Stimulated activated CD4-positive, alpha-beta T cell treated with anti-CD3 and anti-CD28 coated beads, Interleukin-1b, Interleukin-23, amount 100 ng/mL, for 1 hour (primary cell): ENCODE measurements around the gene PODXL.
"Not testable (repeated sequence)": the region's sequence is repeated elsewhere in the genome, so short reads cannot be mapped to it uniquely, and the experiment has no call there.

ENCODE experiments used
- DNase-seq, 2 donors: peaks; one replicate each; pipeline ENCODE4 v3.0.0-alpha.2; 2020; ENCODE audit warnings: low read depth in 2 of 2

PODXL gene

DNA sequence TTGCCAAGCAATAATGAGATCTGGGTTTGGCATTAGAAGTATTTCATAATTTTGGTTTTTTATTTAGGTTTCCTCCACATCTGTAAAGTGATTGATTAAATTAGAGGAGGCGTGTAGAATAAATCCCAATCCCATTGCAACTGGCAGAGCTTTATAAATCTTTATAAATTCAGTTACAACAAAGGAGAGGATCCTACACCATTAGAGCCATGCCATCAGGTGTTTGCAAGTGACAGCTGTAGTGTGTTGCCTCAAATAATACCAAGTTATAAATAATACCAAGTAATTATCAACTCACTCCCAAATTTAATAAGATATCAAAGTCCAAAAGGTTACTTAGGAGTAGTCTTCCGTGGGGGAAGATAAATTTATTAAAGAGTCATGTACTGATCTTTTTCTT, 62.2 kb downstream of the PODXL start:
- no peak for DNase-seq

DNA sequence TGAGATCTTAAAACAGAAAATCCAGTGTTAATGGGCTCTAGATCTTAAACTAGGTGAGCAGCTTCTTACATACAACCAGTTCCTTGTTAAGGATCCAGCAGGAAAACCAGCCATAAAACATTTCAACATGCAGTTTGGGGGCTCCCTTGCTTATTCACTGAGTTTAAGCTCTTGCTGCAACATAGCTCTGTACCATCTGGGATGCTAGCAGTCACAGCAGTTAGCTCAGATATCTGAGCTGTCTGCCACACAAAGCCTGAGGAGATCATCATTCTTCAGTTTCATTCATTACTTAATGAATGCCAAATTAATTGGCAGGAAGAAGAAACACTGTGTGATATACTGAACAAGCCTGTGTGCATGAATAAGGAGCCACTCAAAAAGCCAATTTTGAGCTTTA, 62.8 kb downstream of the PODXL start:
- no peak for DNase-seq

DNA sequence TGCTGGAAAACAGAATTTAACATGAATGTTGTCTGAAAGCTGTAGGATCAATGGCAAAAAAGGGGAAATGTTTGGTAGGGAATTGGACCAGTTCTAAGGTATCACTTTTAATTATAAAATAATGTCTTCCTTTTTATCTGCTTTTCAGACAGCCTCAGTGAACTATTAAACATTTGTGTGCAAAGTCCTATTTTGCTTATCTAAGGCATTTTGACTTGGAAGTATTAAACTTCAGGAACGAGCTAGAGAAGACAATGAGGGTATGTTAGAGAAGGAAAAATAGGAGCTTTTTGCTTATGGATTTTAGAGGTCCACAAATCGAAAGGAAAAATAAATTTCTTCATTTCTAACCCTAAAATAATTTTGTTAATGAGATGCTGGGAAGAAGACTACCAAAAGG, 63.3 kb downstream of the PODXL start:
- no peak for DNase-seq

DNA sequence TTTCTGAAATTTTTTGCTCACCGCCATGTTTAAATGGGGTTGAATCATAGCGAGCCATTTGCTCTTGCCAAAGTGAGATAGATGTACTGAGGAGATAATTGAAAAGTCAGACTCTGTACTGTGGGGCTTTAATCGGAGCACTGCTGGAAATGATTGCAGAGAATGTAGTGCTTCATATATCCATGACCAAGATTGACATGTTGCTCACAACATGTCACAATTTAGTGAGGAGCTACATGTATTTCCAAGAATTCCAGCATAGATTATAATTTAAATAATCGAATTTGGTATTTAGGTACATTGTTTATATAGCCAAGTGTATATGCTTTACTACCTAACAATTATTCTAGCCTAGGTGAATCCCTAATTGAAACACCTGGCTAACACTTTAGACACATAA, 66.5 kb downstream of the PODXL start:
- no peak for DNase-seq

DNA sequence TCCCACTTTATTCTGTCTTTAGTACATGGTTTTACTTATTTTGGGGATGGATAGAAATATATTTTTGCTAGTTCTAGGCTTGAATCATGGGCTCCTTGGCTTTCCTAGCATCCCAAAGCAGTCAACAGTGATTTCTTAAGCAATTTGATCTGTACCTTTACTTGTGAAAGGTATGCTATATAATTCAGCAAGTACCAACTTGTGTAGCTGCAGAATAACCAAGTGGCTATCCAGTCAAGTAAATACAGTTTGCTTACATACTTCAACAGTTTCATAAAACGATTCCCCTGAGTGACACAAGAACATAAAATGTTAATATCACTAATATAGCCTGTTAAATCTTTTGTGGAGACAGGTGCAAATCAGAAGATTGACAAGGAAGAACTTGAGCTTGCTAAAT, 67.2 kb downstream of the PODXL start:
- DNase-seq = no peak

DNA sequence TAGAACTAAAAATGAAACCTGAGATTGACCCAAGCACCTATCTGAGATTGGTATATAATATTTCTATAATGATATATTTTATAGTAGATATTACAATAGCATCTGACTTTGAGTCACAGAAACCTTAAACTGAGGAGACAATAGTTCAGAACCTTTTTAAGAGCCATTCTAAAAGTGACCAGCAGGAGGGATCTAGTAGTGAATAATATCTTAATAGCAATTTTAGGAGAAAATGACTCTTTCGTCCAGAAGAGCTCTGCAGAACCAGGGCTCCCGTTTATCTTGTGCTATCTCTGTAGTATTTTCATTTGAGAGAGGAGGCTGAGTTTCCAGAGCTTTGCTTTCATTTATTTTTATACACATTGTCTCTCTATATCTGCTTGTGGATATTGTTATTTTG, 68.1 kb downstream of the PODXL start:
- no peak for DNase-seq

DNA sequence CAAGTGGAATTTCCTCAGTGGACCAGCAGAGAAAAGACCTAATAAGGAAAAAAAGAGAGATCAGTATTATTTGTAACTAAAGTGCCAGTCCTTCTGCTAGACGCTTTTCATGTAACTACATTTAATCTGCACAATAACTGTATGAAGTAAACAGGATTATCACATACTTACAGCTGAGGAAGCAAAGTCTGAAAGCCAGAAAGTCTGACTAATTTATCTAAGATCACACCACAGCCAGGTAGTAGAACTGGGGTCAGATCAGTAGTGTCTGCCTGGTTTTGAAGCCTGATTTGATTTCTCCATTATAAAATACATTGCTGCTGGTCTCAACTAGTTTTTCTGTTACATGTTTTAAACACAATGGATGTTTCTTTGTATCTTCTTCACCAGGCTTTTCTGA, 69.2 kb downstream of the PODXL start:
- no peak for DNase-seq

DNA sequence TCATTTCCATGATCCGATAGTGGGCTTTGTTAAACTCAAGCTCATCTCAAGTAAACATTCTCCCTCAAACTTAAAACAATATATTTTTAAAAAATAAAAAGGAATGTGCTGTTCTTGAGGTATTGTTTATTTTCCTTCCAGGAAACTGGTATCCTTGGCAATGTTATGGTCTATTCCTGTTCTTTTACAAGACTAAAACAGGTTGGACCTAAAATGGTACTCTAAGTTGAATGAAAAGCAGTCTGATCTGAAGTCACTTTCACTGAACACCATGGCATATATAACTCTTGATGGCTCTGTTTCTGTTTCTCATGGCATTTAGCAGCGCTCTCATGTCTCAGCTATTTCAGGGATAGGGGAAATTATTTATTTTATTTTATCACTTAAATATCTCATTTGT, 70.1 kb downstream of the PODXL start:
- DNase-seq = no peak

DNA sequence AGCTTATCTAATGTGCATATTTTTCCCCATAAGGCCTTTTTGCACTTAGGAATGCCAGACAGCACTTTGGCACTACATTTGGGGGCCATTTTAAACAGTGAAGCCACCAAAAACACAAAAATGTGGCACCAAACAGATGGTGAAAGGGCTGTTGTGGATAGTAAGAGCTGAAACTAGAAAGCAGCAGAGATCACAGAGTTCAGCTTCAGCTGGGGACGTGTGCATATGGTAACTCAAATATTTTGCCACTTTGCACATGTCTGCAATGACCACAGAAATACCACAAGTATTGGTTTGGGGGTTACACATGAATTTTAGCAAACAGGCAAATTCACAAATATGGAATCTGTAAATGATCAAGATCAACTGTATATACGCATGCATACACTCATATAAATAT, 72.8 kb downstream of the PODXL start:
- DNase-seq = no peak

DNA sequence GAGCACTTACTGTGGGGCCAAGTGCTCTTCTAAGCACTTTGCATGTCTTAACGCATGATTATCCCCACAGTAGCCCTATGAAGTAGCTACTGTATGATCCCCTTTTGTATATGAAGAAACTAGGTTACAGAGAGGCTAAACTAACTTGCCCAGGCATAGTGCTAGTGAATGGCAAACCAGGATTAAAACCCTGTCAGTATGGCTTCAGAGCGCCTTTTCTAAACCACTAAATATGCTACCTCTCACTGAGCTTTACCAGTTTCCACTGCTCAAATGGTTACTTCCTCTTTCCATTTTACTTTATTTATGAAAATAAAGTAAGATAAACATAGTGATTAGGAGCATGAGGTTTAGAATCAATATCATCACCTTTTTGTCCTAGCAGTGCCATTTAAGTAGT, 73.6 kb downstream of the PODXL start:
- no peak for DNase-seq

DNA sequence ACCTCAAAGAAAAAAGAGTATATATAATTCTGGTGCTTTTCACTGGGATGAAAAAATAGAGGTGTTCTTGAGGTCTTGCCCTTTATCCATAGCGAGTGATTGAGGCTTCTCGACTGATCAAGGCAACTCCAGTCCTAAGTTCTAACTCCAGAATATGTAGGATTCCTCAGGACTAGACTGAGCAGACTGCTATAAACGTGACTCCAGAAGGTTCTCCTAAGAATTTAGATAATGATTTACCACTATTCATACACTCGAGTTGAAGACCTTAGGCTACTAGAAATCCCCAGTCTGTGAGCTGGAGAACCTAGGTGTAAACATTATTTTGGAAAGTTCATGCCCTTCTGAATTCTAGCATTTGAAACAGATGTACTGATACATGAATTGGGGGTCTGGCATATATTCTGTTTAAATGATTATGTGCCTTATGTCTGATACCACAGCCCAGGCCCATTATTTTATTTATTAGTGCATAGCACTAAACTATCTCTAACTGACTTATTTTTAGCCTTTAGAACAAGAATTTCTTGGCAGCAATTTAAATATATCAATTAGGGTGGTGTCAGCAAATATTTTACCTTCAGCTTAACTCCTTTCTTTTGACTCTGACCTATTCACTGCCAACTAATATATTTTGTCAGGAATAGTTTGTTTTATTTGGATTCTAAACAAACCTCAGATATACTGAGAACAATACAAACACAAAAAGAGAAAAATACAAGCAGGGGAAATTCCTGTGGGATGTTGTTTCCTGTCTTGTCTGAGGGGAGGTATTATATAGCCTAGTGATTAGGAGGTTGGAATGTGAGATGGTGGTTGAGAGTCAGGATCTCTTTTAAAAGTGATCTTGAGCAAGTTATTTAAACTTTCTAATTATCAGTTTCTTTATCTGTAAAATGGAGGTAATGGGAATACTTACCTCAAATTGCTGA, 75.8 kb downstream of the PODXL start:
- DNase-seq = no peak

DNA sequence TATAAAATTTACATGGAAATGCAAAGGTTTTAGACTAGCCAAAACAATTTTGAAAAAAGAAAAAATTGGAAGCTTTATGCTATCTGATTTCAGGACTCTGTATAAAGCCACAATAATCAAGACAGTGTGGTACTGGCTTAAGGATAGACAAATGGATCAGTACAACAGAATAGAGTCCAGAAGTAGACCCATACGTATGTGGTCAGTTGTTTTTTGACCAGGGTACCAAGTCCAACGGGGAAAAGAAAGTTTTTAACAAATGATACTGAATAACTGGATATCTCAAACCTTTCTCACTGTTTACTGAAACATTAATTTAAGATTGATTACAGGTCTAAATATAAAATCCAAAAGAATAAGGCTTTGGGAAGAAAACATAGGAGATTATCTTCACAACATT, 79.7 kb downstream of the PODXL start:
- DNase-seq = no peak

DNA sequence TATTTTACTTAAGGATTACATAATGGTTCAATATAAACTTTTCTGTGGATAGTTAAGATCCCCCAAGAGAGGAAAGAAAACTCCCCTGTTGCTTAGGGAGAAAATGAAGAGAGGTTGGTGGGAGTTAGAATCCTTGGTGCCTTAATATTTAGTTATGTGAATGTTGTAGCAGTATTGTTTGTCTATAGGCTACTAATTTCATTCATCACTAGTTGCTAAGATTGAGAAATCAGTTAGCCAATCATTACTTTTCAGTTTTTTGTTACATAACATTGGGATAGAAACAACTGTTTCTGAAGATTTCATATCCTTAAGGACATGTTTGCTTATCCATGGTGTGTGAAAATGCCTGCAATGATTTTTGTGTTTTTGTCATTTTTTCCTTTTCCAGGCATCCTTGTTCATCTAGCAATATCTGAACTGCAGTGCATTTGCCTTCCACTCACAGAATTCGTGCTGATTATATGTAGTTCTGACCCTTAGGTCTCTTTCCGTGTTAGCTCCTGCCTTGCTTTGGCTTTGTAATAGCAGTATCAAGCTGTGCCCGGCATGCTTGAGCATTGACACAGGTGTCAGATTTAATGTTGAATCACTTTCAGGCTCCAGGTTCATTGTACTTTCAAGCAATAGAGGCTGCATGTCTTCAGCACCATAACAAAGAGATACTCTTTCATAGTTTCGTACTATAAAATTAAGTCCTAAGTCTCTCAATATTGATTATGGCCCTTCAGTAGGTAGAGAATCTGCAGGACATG, 85.0 kb downstream of the PODXL start:
- DNase-seq = no peak

DNA sequence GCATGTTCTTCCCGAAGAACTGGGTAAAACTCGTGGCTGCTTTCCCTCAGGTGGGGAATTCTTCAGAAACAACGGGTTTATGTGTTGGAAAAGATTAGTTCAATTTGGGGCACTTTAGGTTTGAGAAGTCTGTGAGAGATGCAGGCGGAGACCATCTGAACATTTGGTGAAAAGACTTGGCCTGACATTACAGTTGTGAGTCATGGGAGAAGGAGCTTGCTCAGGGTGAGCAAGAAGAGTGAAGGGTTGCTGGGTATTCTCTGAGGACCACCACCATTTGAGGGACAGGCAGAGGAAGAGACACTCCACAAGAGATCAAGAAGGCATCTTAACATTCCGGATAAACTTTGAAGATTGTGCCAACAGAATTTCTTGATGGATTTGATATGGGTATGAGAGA, 88.6 kb downstream of the PODXL start:
- DNase-seq = no peak

DNA sequence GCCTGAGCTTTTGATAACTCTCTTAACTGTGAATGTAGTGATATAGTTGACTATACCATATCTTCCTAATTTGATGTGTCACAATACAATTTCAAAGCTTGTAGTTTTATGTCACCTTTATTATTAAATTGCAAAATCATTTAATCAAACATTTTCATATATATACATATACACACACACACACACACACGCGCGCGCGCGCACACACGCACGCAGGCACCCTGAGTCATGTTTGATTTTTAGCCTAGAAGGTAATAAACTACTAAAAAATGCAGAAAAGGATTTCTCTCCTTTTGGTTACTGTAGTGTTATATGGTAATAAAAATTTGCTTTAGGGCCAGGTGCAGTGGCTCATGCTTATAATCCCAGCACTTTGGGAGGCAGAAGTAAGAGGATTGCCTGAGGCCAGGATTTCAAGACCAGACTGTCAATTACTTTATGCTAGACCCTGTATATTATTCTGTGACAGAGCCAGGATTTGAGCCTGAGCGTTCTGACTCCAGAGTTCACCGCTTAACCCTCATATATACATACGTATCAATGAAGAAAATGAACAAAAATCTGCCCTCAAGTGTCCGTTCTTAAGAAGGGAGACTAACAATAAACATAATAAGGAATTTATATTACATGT, 89.6 kb downstream of the PODXL start:
- DNase-seq = no peak

DNA sequence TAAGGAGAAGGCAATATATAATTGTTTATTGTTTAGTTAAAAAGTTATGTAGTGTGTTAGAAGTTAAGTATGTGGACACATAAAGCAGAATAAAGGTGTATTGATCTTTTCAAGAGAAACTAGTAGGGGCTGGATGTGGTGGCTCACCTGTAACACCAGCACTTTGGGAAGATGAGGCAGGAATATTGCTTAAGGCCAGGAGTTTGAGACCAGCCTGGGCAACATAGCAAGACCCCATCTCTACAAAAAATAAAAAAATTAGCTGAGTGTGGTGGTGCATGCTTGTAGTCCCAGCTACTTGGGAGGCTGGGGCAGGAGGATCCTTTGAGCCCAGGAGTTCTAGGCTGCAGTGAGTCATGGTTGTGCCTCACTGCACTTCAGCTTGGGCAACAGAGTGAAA, 93.7 kb downstream of the PODXL start:
- DNase-seq = not testable (repeated sequence)

DNA sequence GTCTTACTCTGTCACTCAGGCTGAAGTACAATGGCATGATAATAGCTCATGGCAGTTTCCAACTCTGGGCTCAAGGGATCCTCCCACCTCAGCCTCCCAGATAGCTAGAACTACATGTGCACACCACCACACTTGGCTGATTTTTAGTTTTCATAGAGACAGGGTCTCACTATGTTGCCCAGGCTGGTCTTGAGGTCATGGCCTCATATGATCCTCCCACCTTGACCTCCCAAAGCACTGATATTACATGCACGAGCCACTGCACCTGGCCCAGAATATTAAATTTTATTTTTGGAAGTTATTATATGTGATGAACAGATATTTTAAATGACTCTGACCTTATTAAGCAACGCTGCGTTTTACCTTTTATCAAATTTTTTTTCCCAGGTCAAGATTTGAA, 94.4 kb downstream of the PODXL start:
- no peak for DNase-seq

DNA sequence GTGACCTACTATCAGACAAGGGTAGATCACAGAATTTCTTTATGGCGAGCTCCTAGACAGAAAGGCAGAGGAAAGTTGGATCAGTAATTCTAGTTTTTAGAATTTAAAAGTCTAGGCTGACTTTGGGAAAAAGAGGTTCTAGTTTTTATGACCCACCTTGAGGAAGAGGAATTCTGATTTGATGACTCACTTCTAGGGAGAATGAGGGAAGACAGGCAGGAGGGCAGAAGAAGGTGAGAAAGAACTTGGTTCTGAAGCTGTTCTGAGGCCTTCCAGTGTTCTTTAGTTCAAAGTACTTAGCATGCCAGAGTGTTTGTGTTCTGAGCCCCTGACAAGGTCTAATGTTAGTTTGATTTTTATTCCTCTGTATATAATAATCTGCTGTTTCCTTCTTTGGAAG, 97.2 kb downstream of the PODXL start:
- DNase-seq = no peak

DNA sequence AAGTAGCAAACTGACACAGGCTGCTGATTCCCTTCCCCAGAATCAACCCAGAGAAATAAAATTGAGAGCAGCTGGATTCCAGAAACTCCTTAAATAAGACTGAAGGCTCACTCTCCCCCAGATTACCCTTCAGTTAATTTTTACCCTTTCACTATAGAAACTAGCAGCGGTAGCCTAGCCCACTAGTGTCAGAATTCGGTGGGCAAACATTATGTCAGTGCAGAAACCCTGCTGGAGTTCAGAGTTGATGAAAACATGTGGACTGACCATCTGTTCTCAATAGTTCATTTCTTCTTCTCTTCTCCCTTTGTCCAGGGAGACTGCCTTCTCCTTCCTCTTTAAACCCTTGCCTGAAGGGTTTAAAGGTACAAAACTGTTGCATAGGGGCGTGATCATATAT, 100.1 kb downstream of the PODXL start:
- DNase-seq = no peak

DNA sequence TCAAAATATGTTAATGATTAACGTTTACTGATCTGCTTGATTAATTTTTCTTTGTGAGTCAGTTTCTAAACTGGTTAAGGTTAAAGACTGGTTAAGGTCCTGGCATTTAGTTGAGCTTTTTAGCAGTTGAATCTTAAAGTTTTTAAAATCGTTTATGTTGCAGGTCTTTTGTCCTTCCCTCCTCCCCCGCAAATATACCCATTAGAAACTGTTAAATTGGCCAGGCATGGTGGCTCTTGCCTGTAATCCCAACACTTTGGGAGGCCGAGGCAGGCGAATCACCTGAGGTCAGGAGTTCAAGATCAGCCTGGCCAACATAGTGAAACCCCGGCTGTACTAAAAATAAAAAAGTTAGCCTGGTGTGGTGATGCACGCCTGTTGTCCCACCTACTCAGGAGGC, 100.9 kb downstream of the PODXL start:
- DNase-seq = no peak

DNA sequence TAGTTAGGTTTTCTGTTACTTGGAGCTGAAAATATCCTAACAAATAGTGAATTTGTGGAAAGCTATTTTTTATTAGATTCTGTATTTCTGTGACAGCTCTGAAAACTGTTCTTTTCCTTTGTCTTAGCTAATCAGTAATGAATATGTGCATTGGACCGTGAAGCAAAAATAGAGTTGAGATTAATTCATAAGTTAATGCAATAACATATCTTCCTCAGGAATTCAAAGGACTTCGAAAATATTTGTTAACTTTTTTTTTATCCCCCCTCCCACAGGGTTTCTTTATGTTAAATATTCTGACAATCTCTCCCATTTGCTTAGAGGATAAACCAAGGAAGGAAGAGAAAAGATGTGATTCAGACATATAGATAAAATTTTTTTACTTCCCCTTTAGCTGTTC, 101.4 kb downstream of the PODXL start:
- DNase-seq = no peak

DNA sequence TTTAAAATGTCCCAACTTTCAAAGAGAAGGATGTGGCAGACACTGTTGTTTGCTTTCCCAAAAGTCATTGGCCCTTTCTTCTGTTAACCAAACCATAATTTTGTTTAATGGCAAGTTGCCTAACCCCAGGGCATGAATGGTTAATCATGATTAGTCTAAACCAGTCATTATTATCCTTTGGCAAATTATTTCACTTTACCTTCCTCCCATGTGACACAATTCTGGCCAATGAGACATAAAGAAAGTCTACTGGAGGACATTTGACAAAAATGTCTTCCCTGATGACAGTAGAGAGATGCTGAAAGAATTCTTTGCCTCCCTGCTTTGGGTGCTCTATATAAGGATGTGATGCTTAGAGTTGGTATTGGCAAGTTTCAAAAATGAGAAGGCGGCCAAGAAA, 101.9 kb downstream of the PODXL start:
- DNase-seq = no peak
